NCI-H1930 (cell line): ENCODE measurements around the gene SERPINB12.

Source experiments
- DNase-seq, 2 experiments: peaks; one replicate each; lab custom pipeline; 2025; lab: John Stamatoyannopoulos, UW

SERPINB12 gene

GRCh38 chr18:63542069-63542468 lies at the start of gene SERPINB12:
SERPINB12 (plus strand) TSS chr18:63542369; CDS start chr18:63556160, 13,791 bp downstream.
- no peak for DNase-seq

DNA sequence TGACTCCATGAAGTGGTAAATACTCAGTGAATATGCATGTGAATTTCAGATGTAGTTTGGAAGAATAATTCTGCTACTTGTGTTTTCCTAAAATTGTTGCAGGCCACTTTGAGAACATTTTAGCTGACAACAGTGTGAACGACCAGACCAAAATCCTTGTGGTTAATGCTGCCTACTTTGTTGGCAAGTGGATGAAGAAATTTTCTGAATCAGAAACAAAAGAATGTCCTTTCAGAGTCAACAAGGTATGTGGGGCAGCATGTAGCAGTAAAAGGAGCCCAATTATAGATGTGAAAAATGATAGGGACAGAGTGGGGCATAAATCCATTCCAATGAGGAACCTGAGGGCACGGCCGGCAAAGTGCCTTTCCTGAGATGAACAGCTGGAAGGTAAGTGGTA lies 49.3 kb upstream of the SERPINB12 start:
- no peak for DNase-seq

DNA sequence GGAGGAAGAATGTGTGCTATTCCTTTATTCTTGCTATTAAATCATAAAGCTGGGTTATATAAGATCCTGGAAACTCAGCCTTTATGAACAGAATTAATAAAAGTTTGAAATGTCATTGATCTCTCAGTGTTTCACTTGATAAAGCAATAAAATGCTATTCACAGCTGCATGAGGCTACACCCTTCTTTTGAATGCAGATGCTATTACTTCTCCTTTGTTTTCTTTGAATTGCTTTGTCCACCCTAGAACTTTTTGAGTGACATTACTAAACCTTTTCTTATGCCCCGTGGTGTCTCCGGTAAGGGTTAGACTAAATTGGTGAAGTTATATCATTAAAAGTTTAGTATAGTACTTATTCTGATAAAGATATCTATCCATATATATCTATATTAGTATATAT lies 46.5 kb upstream of the SERPINB12 start:
- DNase-seq = no peak

DNA sequence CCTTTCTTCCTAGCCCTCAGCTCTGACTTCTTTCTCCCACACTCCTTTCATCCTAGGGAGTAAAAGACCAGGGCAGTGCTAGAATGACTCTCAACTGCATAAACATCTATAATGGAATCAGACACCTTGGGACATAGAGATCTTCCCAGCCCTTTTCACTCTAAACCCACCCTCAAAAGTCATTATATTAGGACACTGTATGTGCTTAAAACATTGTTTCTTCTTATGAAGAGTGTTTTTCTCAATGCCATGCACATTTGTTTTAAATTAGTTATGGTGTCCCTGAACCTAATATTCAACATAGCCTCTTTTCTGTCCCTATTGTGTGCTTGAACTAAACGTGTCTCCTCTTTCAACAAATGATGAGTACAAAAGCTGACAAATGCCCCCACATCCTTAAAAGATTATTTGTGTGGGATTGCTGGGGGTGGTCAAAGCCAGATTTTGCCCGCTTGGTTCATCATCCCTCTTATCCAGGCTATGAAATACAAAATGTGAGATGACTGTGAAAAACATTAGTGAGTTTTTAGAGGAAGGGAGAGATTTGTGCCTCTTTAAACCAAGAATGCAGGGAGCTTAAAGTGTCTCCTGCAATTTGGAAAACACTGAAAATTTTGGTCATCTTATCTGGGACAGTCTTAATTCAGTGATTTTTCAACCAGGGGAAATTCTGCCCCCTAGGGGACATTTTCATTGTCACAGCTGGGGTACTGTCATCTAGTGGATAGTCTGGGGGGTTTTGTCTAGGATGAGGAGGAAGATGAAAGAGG lies 36.4 kb upstream of the SERPINB12 start:
- no peak for DNase-seq

- DNase-seq = no peak
These were observed 35.9 kb upstream of the SERPINB12 start for GRCh38 chr18:63506336-63506646.

DNA sequence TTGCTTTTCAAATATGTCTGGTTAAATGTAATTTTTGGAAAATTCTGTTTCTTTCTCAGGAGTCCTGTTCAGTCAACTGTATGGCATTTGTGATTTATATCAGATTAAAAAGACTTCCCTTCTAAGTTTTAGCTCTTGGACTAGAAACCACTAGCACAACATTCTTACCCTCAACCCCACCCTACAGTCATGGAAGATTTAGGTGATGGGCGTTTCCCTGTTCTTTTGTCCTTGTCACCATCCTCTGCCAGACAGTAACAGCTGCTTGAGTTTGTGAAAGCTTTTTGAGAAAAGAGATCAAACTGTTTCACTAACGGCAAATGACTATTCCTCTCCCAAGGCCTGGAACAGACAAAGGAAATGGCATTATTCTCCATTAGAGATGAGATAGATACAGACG lies 33.6 kb upstream of the SERPINB12 start:
- DNase-seq = no peak

GRCh38 chr18:63511285-63511684 lies 30.9 kb upstream of the SERPINB12 start:
- DNase-seq = no peak

DNA sequence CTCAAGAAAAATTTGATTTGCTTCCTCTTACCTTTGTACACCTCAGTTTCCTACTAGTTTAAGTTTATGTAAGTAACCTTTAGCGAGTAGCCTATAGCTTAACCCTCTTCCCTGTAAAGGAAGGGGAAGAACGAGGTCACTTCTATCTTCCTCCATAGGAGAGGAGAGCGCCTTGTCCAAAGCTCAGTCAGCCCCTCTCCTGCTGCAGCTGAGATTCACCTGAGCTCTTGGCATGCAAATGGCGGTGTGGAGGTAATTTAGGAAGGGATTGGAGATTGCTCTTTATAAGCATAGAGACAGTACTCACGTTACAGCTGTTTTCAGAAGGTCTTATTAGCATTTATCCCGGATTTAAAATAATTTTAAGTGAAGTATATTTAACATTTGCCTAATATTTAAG lies 27.8 kb upstream of the SERPINB12 start:
- DNase-seq = no peak

DNA sequence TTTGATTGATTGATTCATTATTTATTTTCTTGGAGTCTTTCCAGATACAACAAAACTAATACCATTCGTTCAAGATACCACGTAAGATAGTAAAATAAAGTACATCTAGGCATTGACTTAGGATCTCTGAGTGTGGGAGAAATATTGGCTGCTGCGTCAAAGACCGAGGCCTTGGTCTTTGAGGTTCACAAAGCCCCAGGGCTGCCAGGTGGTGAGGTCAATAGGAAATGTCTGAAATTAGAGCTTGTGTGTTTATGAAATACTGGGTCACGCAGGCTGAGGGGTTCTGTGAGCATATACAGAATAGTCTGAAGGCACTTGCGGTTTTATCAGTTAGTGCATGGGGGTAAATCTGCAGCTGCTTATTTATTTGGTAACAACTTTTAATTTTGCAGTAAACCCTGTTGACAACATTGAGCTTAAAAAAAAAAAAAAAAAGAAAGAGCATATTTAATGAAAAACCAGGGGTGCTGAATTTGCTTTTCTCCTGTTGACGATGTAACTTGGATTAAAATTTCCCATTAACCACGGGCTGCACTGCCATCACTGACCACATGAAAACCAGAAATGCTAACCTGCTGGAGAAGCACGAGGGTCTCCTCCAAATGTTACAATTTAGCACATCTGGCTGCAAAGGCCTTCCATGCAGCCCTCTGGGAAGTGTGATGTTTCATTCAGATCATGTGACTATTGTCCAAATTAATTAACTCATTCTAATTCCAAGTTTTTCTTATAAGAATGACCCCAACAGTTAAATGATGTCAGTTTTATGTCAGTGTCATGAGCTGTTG lies 27.1 kb upstream of the SERPINB12 start:
- no peak for DNase-seq

- DNase-seq = no peak
These were observed 26.4 kb upstream of the SERPINB12 start for GRCh38 chr18:63515801-63516200.

- peak; percentile 62 to 85 for DNase-seq
These were observed 23.8 kb upstream of the SERPINB12 start for GRCh38 chr18:63518178-63519012.

- DNase-seq = no peak
These were observed 22.0 kb upstream of the SERPINB12 start for GRCh38 chr18:63520053-63520685.

GRCh38 chr18:63523660-63524059 lies 18.5 kb upstream of the SERPINB12 start:
- no peak for DNase-seq

GRCh38 chr18:63527251-63527650 lies 14.9 kb upstream of the SERPINB12 start:
- DNase-seq = no peak

GRCh38 chr18:63528863-63529492 lies 13.2 kb upstream of the SERPINB12 start:
- no peak for DNase-seq

DNA sequence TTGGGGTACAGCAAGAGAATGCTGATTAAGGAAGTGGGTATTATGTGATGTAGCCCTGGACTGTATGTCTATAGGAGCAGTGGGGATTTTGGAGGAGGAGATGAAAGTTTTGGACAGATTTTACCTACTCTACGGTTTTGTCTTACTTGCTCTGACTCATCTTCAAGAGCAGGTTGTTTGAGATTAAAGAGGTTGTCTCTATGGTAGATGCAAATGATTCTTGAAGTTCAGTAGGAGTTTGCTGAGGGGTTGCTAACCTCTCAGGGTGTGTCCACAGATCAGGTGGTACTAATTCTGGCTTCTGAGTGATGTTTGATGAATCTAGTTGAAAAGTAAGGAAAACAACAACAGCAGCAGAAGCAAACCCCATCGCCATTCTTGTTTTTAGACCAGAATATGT lies 9.7 kb upstream of the SERPINB12 start:
- DNase-seq = no peak

DNA sequence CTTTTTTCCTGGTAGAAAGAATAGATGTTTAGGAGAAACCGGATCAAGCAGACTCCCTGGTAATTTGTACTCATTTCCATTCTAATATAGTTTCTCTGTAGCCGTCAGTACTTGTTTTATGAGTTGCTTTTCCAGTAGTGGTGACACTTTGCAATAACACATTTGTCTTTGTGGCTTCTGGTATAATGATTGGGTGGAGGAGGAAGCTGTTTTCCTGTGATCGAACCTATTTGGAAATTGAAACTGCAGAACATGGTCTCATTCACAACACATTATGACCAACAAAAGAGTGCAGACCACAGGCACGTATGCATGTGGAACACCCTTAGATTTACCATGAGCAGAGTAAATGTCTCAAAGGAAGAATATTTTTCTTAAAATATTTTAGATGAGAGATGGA lies 7.6 kb upstream of the SERPINB12 start:
- DNase-seq = no peak

DNA sequence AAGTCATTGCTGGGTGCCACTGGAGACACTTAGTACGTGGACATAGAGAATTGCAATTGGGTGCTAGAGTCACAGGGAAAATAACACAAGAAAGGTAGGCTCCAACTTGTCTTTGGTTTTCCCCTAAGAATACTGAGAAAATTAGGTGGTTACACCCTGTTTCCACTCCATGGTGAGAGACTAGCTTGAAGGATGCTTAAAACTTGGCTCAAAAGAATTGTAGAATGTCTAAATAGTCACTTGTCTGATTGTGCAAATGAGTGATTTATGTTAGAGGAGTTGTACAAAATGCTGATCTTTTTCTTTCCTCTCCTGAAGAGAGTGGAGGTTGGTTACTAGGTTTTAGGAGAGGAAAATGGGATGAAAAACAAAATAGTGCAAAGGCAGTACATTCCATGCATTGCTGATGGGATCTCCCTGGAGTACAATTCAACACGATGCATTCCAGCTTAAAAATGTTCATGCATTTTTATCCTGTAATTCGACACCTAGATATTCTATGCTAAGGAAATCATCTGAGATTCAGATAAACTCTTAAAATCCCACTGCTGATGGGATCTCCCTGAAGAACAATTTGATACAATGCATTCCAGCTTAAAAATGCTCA lies 2.2 kb upstream of the SERPINB12 start:
- DNase-seq = no peak

DNA sequence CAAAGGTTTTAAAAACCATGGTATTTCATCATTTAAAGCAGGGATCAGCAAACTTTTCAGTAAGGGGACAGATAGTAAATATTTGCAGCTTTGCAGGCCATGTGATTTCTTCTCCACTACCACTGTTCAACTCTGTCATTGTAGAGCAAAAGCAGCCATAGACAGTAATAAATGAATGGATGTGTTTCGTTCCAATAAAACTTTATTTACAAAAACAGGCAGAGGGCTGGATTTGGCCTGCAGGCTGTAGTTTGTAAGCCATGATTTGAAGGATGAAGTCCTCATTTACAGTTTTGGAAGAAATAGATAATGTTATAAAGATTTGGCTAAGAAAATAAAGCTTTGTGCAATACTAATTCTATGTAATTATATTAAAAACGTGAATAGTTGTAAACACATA lies 1.8 kb downstream of the SERPINB12 start:
- no peak for DNase-seq

- DNase-seq = no peak
These were observed 2.8 kb downstream of the SERPINB12 start for GRCh38 chr18:63545000-63545399.

GRCh38 chr18:63550068-63550467 lies 7.9 kb downstream of the SERPINB12 start:
- DNase-seq = no peak
